Rectal smooth muscle tissue (tissue), 1 donor: ENCODE data around the gene CCR9.

ENCODE experiments used
- H3K27ac ChIP-seq: one replicate; pipeline ENCODE4 v1.7.0; 2013; ENCODE audit warnings: low read depth, low read length, inconsistent platforms
- H3K27me3 ChIP-seq: one replicate; pipeline ENCODE4 v1.7.0; 2013; ENCODE audit warnings: low read length; ENCODE audit not compliant: control insufficient read depth, insufficient read depth
- H3K36me3 ChIP-seq: one replicate; pipeline ENCODE4 v1.7.0; 2013; ENCODE audit warnings: low read length; ENCODE audit not compliant: control insufficient read depth, insufficient read depth
- H3K4me1 ChIP-seq: one replicate; pipeline ENCODE4 v1.7.0; 2013; ENCODE audit warnings: low read length; ENCODE audit not compliant: control insufficient read depth, insufficient read depth
- H3K4me3 ChIP-seq: one replicate; pipeline ENCODE4 v1.7.0; 2013; ENCODE audit warnings: low read length
- H3K9ac ChIP-seq: one replicate; pipeline ENCODE4 v1.7.0; 2013; ENCODE audit warnings: low read length

The CCR9 gene

DNA sequence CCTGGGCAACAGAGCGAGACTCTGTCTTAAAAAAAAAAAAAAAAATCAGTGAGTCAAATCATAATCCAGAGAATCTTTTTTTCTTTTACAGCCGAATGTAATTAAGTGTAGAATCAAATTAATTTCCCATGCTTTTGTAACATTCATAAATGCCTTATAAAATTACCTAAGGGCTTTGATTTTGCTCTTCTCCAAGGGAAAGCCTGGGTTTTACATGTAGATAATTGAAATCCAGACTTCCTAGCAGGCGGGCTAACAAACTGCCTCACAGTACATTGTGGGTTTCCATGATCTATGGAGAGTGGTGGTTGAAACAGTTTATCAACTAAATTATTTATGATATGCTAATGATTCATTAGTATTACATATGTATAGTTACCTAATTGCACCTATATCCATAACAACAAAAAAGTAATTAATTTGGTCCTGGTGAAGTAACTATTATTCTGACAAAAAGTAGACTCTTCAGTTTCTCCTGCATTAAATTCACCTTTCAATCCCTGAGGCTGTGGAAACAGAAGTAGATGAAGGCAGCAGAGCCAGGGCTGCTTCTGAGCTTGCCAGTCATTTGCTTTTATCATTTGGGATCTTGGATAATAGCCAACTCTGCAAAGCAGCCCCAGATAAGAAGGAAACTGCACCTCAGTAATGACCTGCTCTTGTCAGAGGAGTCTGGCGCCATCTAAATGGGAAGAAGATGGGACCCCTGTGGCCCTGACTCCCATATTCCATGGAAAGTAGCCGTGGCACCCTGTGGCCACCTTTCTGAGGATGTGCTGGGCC lies 9.5 kb downstream of the CCR9 start:
- no peak overlapping the region for H3K9ac ChIP-seq
- no peak overlapping the region for H3K27ac ChIP-seq
- H3K4me3 ChIP-seq = no peak overlapping the region
- H3K36me3 ChIP-seq = no peaks in the 10 kb centered on the region
- no peaks in the 10 kb centered on the region for H3K27me3 ChIP-seq
- H3K4me1 ChIP-seq = no peaks in the 10 kb centered on the region

DNA sequence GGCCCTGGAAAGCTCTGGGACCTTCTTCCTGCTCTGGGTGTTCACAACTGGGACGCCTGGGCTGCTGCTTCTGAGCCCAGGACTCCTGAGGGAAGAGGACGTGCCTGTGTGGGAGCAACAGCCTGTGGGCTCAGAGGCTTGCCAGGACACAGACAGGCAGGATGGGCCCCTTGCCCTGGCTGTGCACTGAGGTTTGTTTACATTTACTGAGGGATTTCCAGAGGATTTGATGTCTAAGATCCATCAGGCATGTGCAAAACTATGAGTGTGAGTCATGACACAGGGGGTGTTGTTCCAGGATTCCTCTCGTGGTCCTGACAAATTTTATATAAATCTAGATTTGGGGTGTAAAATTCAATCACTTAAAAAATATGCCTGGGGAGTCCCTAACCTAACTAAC lies 10.6 kb downstream of the CCR9 start:
- H3K36me3 ChIP-seq = no peaks in the 10 kb centered on the region
- H3K4me1 ChIP-seq = no peaks in the 10 kb centered on the region
- no peak overlapping the region for H3K4me3 ChIP-seq
- H3K27ac ChIP-seq = no peak overlapping the region
- H3K27me3 ChIP-seq = no peaks in the 10 kb centered on the region
- H3K9ac ChIP-seq = no peak overlapping the region

DNA sequence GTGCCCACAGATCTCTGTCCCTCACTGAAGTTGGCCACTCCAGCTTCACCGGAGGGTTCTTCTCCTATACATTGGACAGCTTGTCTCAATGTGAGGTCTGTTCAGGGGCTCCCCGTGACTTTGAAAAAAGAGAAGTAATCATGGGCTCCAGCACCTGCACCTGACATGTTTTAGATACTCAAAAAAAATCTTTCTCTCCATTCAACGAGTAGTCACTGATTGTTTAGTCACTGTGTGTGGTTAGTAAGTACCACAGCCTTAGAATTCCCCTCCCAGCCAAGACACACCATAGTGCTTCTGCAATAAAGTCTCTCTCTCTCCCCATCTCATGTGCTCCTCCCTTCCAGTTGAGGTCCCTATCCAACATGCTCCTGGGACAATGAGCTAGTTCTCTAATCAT lies 18.6 kb downstream of the CCR9 start:
- Histone ChIP-seq H3K9ac (no peak overlapping the region), H3K4me1 (no peaks in the 10 kb centered on the region), H3K27me3 (no peaks in the 10 kb centered on the region), H3K36me3 (no peaks in the 10 kb centered on the region), H3K4me3 (no peak overlapping the region), H3K27ac (no peak overlapping the region)

DNA sequence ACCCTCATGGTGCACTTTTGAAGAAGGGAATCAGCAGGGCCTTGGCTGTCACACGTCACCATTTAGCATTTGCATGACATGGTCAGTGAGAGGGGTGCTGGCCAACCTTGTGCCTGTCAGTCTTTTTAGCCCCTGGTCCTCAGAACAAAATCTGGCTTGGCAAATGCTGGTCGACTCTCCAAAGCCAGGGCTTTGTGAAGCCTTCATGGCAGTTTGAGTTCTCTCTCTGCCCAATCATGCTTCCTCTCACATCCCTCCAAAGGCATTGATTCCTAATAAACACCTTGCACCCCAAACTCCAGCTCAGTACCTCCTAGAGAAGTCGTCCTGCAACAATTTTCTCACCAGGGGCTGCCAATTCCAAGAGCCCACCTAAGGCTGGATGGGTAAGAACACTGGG lies 19.4 kb downstream of the CCR9 start:
- Histone ChIP-seq H3K27ac (no peak overlapping the region), H3K9ac (no peak overlapping the region), H3K4me1 (no peaks in the 10 kb centered on the region), H3K27me3 (no peaks in the 10 kb centered on the region), H3K4me3 (no peak overlapping the region), H3K36me3 (no peaks in the 10 kb centered on the region)

DNA sequence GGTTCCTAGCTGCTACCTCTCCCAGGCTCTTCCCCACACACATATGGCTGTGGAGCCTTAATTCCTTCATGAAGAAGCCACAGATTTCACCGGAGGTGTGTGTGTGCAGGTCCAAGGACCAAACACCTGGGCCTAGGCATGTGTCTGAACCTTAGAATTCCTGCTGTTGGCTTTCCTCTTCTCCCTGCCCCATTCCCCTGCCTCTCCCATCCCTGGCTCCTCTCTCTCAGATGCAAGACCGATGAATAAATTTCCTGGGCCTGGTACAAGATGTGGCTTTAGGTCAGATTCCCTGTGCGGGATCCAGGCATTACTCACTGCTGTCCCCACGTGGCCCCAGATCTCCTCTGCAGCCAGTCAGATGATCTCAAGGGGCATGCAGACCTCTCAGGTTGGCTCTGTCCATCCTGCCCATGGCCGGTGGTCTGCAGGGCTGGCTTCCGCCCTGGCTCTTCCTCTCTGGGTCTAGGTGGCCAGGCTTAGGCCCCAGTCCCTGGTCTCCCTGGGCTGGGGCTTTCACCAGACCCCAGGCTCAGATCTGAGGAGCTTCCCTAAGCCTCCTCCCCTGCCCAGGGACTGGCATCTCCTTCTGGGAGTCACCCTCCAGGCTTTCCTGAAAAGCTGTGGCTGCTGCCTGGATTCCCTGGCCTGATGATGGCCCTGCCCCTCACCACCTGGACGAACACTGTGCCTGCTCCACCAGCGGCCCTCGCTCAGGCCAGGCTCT lies 20.5 kb downstream of the CCR9 start:
- no peak overlapping the region for H3K9ac ChIP-seq
- H3K36me3 ChIP-seq = no peaks in the 10 kb centered on the region
- H3K4me3 ChIP-seq = no peak overlapping the region
- no peaks in the 10 kb centered on the region for H3K27me3 ChIP-seq
- no peak overlapping the region for H3K27ac ChIP-seq
- no peaks in the 10 kb centered on the region for H3K4me1 ChIP-seq

DNA sequence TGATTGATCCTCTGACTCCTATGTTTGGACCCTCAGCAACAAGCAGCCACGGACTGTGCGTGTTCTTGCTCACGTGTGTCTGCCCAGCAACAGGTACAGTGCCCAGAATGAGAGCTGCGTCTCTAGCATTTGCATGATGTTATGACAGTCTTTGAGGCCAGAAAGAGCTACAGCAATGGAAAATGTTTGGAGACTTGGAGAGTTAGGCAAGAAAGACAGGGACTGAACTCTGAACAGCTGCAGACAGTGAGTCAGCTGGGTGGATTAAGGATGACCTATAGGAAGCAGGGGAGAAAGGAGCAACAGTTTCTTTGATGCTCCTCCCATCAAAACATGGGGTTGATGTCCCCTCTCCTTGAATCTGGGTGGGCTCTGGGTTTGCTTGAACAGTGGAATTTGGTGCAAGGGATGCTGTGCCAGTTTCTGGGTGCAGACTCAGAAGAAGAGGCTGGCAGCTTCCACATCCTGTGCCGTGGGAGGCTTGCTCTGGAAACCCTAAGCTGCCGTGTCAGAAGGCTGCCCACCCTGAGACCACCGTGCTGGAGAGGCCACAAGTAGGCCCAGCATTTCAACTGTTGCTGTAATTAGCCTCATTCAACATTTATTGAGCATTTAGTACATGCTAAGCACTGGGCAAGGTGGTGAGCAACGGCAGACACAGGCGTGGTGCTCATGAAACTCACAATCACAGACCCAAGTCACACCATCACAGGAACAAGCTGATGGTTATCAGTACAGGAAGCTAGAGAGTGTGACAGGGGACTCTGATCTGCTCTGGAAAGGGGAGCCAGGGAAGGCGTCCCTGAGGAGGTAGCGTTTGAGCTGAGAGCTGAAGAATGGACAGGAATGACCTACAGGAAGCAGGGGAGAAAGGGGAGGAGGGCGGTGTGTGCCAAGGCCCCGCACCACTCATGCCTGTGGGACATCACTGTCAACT lies 21.7 kb downstream of the CCR9 start:
- Histone ChIP-seq H3K4me3 (no peak overlapping the region), H3K27ac (no peak overlapping the region), H3K36me3 (no peaks in the 10 kb centered on the region)

DNA sequence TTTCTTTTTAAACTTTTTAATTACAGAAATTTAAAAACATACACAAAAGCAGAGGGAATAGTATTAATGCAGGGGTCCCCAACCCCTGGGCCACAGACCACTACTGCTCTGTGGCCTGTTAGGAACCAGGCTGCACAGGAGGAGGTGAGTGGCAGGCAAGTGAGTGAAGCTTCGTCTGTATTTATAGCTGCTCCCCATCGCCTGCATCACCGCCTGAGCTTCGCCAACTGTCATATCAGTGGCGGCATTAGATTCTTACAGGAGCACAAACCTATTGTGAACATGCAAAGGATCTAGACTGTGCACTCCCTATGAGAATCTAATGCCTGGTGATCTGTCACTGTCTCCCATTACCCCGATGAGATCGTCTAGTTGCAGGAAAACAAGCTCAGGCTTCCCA lies 22.4 kb downstream of the CCR9 start:
- Histone ChIP-seq H3K4me3 (no peak overlapping the region), H3K9ac (no peak overlapping the region), H3K27ac (no peak overlapping the region), H3K36me3 (no peaks in the 10 kb centered on the region), H3K4me1 (no peaks in the 10 kb centered on the region), H3K27me3 (no peaks in the 10 kb centered on the region)

More for the DNA sequence above, 21.7 kb downstream of the CCR9 start:
- Histone ChIP-seq H3K27me3 (no peaks in the 10 kb centered on the region), H3K9ac (no peak overlapping the region), H3K4me1 (no peaks in the 10 kb centered on the region)

DNA sequence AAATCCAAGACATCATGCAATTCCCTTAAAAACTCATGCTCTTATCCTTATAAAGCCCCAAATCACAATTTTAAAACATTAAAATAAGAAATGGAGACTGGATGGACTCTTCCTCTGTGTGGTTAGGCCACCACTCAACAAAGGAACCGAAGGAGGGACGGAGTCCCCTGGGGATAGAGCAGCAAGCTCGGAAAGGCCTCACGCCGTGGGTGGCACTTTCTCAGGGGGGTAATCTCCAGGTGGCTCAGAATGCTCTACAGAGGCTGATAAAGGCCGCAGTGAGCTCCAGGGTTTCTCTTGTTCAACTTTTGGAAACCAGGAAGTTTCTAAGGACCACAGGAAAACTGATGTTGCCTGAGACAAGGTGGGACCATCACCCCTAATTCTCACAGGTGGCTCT lies 23.2 kb downstream of the CCR9 start:
- Histone ChIP-seq H3K4me3 (no peak overlapping the region), H3K36me3 (no peaks in the 10 kb centered on the region), H3K4me1 (no peaks in the 10 kb centered on the region), H3K9ac (no peak overlapping the region), H3K27me3 (no peaks in the 10 kb centered on the region), H3K27ac (no peak overlapping the region)

DNA sequence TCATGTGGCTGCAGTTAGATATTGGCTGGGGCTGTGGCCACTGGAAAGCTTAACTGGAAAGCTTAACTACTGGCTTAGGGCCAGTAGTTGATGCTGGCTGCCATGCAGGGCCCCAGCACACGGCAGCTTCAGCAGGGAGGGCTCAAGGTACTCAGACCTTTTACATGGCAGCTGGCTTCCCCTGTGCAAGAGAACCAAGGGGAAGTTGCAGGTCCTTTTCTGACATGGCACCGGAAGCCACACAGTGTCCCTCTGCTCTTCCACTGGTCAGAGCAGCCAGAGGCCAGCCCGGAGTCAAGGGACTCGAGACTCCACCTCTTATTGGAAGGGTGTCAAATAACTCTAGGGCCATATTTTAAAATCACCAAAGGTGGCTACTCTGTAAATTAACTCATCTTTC lies 24.5 kb downstream of the CCR9 start:
- H3K27me3 ChIP-seq = no peaks in the 10 kb centered on the region
- H3K27ac ChIP-seq = no peak overlapping the region
- no peak overlapping the region for H3K4me3 ChIP-seq
- H3K9ac ChIP-seq = no peak overlapping the region
- H3K36me3 ChIP-seq = no peaks in the 10 kb centered on the region
- no peaks in the 10 kb centered on the region for H3K4me1 ChIP-seq

DNA sequence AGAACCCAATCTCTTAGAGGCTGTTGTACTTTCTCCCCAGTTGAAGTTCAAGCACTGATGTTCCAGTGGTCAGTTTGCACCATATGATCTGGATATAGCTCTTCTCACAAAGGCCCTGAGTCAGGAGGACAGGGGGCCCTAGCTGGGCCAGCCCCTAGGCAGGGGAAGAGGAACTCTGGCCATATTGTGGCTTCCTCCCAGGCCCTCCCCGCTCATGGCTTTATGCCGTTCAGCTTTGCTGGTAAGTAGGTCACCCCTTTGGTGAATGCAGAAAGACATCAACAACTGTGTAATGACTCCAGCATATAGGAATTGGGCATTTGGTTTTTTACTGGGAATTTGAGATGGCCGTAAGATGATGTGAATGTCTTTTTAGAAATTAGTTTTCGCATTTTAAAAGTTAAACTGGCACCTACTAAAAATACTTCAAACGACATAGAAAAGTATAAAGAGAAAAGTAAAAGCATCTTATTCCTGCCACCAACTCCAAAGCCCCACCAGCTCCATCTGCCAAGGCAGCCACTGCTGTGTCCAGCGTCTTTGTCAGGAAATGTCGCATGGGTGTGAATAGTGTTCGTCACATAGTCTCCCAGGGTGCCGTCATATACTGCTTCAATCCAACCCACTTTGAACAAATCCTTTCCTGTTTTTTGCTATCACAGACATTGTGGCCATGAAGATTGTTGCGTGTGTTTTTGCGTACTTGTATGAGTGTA lies 25.3 kb downstream of the CCR9 start:
- Histone ChIP-seq H3K9ac (no peak overlapping the region), H3K4me3 (no peak overlapping the region), H3K4me1 (no peaks in the 10 kb centered on the region), H3K36me3 (no peaks in the 10 kb centered on the region), H3K27me3 (no peaks in the 10 kb centered on the region), H3K27ac (no peak overlapping the region)

DNA sequence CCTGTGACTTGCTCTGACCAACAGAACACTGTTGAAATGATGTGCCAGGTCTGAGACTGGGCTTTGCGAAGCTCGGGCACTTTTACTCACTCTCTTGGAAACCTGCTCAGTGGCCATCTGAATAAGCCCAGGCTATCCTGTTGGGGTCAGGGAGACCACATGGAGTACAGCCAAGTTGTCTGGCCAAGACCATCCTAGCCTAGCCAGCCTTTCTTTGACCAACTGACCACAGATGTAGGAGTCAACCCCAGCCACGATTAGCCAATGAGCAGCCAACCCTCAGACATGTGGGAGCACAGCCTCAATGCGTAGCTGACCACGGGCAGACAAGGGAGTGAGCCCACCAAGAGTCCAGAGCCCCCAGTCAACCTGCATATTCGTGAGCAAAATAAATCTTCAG lies 26.1 kb downstream of the CCR9 start:
- H3K9ac ChIP-seq = no peak overlapping the region
- H3K4me1 ChIP-seq = no peaks in the 10 kb centered on the region
- H3K27ac ChIP-seq = no peak overlapping the region
- no peaks in the 10 kb centered on the region for H3K27me3 ChIP-seq
- H3K4me3 ChIP-seq = no peak overlapping the region
- no peaks in the 10 kb centered on the region for H3K36me3 ChIP-seq
